A549 (cell line): Measurements from ENCODE around the gene ADGRL1.

Experiments used
- CTCF ChIP-seq: fragments of >200 bp; sonication (Bioruptor Twin); formaldehyde crosslinking; IDR thresholded peaks from 3 replicates; pipeline ENCODE4 v1.5.1; 2016
- JUN ChIP-seq, 2 experiments: fragments of >200 bp; sonication (Bioruptor Twin); formaldehyde crosslinking; IDR thresholded peaks; 2 replicates in 1 of 2; 3 replicates in 1 of 2; pipeline ENCODE4 v1.6.1; 2016 to 2017
- MYC ChIP-seq: IDR thresholded peaks from 2 replicates; pipeline ENCODE4 v1.6.1; 2012; ENCODE audit warnings: mild to moderate bottlenecking, inconsistent platforms, low read length, improper control_type of control experiment, borderline replicate concordance

- no peak for TF ChIP-seq CTCF
- no peak for TF ChIP-seq MYC
- no peak for TF ChIP-seq JUN (IDR thresholded peaks at IDR 0.05)
These were observed 98.1 kb downstream of the ADGRL1 start for GRCh38 chr19:14107581-14108461.
